ENCODE measurements around the gene CCDC106. TPM values are rescaled to one million over a fixed set of nuclear protein-coding genes. Genes with fewer than 3 reads are reported as not detected.

CCDC106 gene
- total RNA-seq, 1 experiment from 2014 or later, result 19.9 TPM

DNA sequence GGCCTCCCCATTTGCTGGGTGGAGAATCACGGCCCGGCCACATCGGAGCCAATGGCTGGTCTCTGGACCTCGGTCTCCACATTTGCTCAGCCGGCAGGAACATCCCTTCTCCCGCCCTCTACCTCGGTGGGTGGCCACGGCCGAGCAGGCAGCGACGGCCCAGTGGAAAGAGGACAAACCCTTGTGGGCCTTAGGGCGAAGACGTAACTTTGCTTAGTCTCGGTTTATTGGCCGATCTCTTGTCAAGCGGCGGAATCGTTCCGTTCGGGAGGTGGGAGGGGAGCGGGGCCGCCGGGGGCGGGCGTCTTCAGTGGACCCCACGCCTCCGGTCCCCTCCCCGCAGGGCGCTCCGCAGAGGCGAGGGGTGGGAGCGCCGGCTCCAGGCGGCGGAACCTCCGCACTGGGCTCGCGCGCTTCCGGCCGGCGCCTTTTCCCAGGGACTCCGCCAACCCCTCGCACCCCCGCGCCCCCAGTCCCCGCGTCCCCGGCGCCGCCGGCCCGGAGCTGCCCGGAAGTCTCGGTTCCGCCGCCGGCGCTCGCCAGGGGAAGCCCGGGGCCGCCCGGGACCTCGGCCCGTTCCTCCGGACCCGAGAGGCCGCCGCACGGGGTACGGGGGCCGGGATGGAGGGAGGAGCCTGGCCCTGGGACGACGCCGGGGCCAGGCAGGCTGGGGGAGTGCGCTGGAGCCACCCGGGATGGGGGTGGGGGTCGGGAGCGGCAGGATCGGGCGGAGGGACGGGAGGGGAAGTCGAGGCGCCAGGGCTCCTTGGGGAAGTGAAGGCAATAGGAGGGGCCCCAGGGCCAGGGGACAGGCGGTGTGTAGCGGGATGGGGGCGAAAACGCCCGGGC lies 7.2 kb upstream of the CCDC106 start, which contains the start of gene ZNF580:
TSS of gene ZNF580 (plus strand) at position 426 of the 849 bp plus-strand sequence. CDS start 1,507 bp downstream, outside the sequence.
- Mint-ChIP-seq H3K27ac (peak within 1 kb of the TSS; percentile 91 to 95 (median 94)), H3K36me3 (ENCODE audit: insufficient read depth in 1 of 3, low read depth in 3 of 3) (peaks cover 24 to 30% (median 30%) of the 10 kb centered on the region in 3 experiments), H3K4me1 (peaks cover 25 to 43% of the 10 kb centered on the region in 2 experiments), H3K9me3 (peaks cover 0 to 4% of the 10 kb centered on the region in 2 experiments; a peak in 3 of 5 replicates), H3K27me3 (ENCODE audit: low read depth) (peaks cover 3% of the 10 kb centered on the region; the same call in 1 of the 2 replicates), H3K4me3 (peak within 1 kb of the TSS; percentile 97)
- no peak within 1 kb of the TSS for H3K4ac ChIP-seq (ENCODE audit: low read depth, low read length)
- H3T11ph ChIP-seq (ENCODE audit: low read length), result no peak within 1 kb of the TSS
- no peak within 1 kb of the TSS for H3K27ac ChIP-seq (ENCODE audit: insufficient read length, low read depth, low read length)
- H3K23ac ChIP-seq (ENCODE audit: insufficient read length, low read depth, low read length), result no peak within 1 kb of the TSS
- H3K27me3 ChIP-seq (ENCODE audit: insufficient read depth, low read length), result no peaks in the 10 kb centered on the region
- H4K5ac ChIP-seq (ENCODE audit: insufficient read length, low read depth, low read length), result no peak within 1 kb of the TSS
- no peak within 1 kb of the TSS for H2BK15ac ChIP-seq (ENCODE audit: low read depth, low read length)
- H3K9me3 ChIP-seq (ENCODE audit: control insufficient read depth, low read depth, low read length), result no peaks in the 10 kb centered on the region
- no peak within 1 kb of the TSS for H2BK12ac ChIP-seq (ENCODE audit: insufficient read length, low read depth, low read length)
- no peak within 1 kb of the TSS for H2BK120ac ChIP-seq (ENCODE audit: low read depth, low read length, poor library complexity, severe bottlenecking)
- TF ChIP-seq, protein P1, sequence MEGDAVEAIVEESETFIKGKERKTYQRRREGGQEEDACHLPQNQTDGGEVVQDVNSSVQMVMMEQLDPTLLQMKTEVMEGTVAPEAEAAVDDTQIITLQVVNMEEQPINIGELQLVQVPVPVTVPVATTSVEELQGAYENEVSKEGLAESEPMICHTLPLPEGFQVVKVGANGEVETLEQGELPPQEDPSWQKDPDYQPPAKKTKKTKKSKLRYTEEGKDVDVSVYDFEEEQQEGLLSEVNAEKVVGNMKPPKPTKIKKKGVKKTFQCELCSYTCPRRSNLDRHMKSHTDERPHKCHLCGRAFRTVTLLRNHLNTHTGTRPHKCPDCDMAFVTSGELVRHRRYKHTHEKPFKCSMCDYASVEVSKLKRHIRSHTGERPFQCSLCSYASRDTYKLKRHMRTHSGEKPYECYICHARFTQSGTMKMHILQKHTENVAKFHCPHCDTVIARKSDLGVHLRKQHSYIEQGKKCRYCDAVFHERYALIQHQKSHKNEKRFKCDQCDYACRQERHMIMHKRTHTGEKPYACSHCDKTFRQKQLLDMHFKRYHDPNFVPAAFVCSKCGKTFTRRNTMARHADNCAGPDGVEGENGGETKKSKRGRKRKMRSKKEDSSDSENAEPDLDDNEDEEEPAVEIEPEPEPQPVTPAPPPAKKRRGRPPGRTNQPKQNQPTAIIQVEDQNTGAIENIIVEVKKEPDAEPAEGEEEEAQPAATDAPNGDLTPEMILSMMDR (conservative IDR thresholded peaks at IDR 0.05), result no peak
- no peak within 1 kb of the TSS for H4K91ac ChIP-seq (ENCODE audit: insufficient read length, low read depth, low read length)
- DNase-seq, result peak; percentile 75
- H3K79me2 ChIP-seq (ENCODE audit: insufficient read depth, low read length), result peaks cover 8% of the 10 kb centered on the region; the same call in 1 of the 2 replicates
- peaks cover 4% of the 10 kb centered on the region for H3K79me1 ChIP-seq (ENCODE audit: insufficient read depth, low read depth, low read length, poor library complexity, severe bottlenecking)
- H3K4me1 ChIP-seq (ENCODE audit: insufficient read depth, low read length), result 0 out of 2 replicates have a peak, but pooled peaks cover under 1% of the 10 kb centered on the region
- H3K14ac ChIP-seq (ENCODE audit: insufficient read depth, low read length), result peak within 1 kb of the TSS; percentile 46; the same call in 1 of the 2 replicates
- no peak within 1 kb of the TSS for H4K8ac ChIP-seq (replicated peaks; ENCODE audit: insufficient read length, low read depth, low read length)
- H3K56ac ChIP-seq (ENCODE audit: insufficient read length, low read depth, low read length), result no peak within 1 kb of the TSS
- no peak within 1 kb of the TSS for H2AFZ ChIP-seq (ENCODE audit: low read length)
- peak within 1 kb of the TSS; percentile 61 for H3K9ac ChIP-seq (ENCODE audit: extremely low read depth, insufficient read length, low read length)
- no peak within 1 kb of the TSS for H2BK20ac ChIP-seq (ENCODE audit: low read depth, low read length, poor library complexity, severe bottlenecking)
- no peaks in the 10 kb centered on the region for H4K20me1 ChIP-seq (ENCODE audit: control insufficient read depth, insufficient read depth, insufficient read length)
- no peak within 1 kb of the TSS for H2AK5ac ChIP-seq (ENCODE audit: insufficient read length, low read length)
- no peak within 1 kb of the TSS for H3K18ac ChIP-seq (ENCODE audit: insufficient read length, low read depth, low read length)
- H3K4me2 ChIP-seq (ENCODE audit: insufficient read depth, insufficient read length, low read length), result peak within 1 kb of the TSS; percentile 73
- H2BK5ac ChIP-seq (ENCODE audit: insufficient read length, low read length), result no peak within 1 kb of the TSS
- peaks cover 30% of the 10 kb centered on the region for H3K23me2 ChIP-seq (ENCODE audit: insufficient read length, low read depth, low read length, poor library complexity, severe bottlenecking)
- no CpG with 5 or more reads among the region's 89 CpGs for WGBS (ENCODE audit: extremely low coverage, insufficient read length, low lambda C conversion rate)

Data from H9 (cell line).